ENCODE measurements around the gene NRG2.

DNA sequence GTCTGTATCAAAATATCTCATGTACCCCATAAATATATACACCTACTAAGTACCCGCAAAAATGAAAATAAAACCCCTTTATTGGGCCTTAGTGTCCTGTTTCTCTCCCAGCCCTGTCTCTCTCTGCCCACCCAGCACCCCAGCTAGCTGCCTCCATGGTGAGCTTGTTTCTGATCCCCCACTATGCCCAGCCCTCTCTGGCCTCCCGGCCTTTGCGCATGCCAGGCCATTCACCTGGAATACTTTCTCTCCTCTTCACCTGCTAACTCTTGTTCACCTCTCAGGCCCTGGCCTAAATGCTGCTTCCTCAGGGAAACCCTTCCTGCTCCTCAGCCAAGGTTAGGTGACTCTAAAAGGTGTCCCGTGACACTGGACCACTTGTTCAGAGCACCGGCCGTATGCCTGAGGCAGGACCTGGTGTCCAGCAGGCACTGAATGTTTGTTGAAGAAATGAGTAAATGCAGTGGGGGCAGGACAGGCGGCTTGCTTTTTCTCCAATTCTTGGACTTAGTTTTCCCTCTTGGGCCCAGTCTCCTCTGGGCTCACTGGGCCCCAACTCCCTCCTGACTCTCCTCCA lies 189.0 kb downstream of the NRG2 start:
- no peak for TF ChIP-seq CTCF (IDR thresholded peaks at IDR 0.05; ENCODE audit: extremely low read depth in 1 of 2, insufficient read depth in 1 of 2, low read depth in 1 of 2, low read length in 2 of 2)
- TF ChIP-seq, protein P1, sequence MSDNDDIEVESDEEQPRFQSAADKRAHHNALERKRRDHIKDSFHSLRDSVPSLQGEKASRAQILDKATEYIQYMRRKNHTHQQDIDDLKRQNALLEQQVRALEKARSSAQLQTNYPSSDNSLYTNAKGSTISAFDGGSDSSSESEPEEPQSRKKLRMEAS (IDR thresholded peaks at IDR 0.05; ENCODE audit: insufficient read depth, insufficient read length): no peak
- no peak for TF ChIP-seq POLR2A (IDR thresholded peaks at IDR 0.05; ENCODE audit: low read depth, low read length)
- no peak for TF ChIP-seq POLR2AphosphoS5 (IDR thresholded peaks at IDR 0.05; ENCODE audit: insufficient read depth, low read depth, low read length)
- TF ChIP-seq EZH2 (IDR thresholded peaks at IDR 0.05; ENCODE audit: borderline replicate concordance, low read depth, low read length, severe bottlenecking): no peak
- no peak for TF ChIP-seq JUN (IDR thresholded peaks at IDR 0.05; ENCODE audit: borderline replicate concordance, insufficient read depth, insufficient read length, low read depth)
- no peak for TF ChIP-seq MYC (IDR thresholded peaks at IDR 0.05; ENCODE audit: low read depth, low read length)
- no peak for TF ChIP-seq FOS (IDR thresholded peaks at IDR 0.05; ENCODE audit: borderline replicate concordance, insufficient read depth, low read length)

Measured in endothelial cell of umbilical vein (primary cell).